T47D (cell line): ENCODE data around the gene TWF1.
"Not testable (repeated sequence)": the region's sequence is repeated elsewhere in the genome, so short reads cannot be mapped to it uniquely, and the experiment has no call there.

ENCODE experiments used
- DNase-seq, 2 experiments: peaks; one replicate each; pipeline versions ENCODE4 v3.0.0 to v3.0.0-alpha.2; 2011 to 2012; ENCODE audit warnings: low read depth in 1 of 2, low spot score in 1 of 2
- JUND ChIP-seq: IDR thresholded peaks from 2 replicates; pipeline ENCODE4 v1.6.1; 2012; ENCODE audit warnings: low read depth
- in situ Hi-C: cut with HindIII; loops from 2 replicates; pipeline ENCODE4 v1.10.0; 2016; ENCODE audit warnings: low sequenced_read_pairs, low pct_unique_long_range_greater_than_20kb

The TWF1 gene

DNA sequence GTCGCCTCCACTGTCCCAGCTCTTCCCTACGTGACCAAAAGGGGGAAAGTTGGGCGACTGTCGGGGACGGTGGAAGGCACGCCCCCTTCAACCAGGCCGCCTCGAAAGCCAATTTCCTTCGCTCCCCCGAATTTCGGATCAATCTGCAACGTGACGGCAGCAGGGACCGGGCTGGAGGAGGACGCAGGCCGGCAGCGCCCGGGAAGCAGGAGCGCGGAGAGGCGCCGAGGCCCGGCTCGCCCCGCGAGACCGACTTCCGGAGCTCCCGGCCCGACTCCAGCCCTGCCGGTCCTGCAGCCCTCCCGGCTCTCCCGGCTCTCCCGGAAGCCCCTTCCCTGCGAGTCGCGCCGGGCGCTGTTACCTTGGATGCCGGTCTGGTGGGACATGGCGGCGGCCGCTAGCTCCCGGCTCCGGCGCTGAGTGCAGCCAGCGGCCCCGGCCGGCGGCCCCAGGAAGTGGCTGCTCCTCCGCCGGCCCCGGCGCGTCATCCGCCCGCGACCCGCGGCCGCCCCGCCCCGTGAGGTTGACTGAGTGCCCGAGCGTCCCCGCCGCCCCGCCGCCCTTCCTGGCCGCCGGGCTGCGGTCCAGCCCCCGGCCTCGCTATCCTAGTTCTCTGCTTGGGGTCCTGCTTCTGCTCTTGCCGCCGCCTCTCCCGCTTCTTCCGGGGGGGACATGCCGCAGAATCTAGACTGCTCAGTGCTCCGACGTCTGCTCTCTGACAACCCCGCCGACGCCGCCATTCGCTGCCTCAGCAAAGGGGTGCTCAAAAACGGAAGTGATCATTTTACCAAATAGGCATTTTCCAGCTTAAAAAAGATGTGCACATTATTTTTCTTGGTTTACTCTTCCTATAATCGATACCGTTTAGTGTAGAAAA, at the start of gene TWF1:
Gene TWF1, minus strand, starts transcription at position 458 of the 877 bp plus-strand sequence. Its CDS starts 72 bp downstream, at position 386.
- in situ Hi-C loops = no loop called here
- peak; percentile 86 to 90 for DNase-seq
- TF ChIP-seq JUND = no peak

DNA sequence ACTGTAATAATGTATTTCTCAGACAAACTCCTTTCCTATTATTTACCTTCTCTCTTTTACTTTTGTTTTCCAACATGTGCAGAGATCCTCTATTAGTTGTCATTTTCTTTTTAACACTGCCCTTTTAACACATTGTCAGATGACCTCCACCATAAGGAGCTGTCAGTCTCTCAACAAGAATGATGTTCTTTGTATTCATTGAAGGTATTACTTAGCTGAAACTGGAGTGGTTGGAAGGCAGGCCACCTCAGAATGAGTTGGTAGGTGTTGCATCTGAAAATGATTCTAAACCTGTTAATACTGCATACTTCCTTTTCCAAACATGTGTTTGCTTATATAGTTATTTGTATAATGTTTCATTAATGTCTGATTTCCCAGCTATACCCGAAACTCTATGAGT, 46.6 kb upstream of the TWF1 start:
- DNase-seq = no peak
- TF ChIP-seq JUND = no peak
- in situ Hi-C loops = no loop called here

DNA sequence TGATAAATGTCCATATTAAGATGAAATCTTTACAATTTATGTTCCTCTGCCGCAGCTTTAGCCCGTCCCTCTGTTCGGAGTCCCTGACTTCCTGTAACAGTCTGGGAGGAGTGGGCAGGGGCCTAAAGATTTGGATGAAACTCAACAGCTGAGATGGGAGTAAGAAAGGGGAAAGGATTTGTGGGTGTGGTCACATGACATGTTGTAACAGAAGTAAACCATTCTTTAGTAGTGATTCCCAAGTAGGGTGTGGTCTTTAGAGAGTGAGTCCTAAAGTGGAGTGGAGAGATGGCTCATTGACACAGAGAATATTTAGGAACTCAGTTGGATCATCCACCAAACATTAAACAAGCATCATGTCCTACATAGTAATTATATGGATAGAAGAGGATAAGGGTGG, 42.7 kb upstream of the TWF1 start:
- no peak for TF ChIP-seq JUND
- in situ Hi-C loops = no loop called here
- no peak for DNase-seq

DNA sequence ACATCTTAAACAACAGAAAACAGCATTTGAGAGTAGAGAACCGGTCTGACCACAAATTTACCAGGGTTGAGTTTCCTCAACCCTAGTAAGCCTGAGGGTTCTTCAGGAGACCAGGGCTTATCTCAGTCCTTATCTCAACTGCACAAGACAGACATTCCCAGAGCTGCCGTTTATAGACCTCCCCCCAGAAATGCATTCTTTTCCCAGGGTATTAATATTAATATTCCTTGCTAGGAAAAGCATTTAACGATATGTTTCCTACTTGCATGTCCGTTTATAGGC, 42.0 kb upstream of the TWF1 start:
- TF ChIP-seq JUND = no peak
- peak in 1 of 2 experiments; percentile 30 for DNase-seq
- in situ Hi-C loops = no loop called here

DNA sequence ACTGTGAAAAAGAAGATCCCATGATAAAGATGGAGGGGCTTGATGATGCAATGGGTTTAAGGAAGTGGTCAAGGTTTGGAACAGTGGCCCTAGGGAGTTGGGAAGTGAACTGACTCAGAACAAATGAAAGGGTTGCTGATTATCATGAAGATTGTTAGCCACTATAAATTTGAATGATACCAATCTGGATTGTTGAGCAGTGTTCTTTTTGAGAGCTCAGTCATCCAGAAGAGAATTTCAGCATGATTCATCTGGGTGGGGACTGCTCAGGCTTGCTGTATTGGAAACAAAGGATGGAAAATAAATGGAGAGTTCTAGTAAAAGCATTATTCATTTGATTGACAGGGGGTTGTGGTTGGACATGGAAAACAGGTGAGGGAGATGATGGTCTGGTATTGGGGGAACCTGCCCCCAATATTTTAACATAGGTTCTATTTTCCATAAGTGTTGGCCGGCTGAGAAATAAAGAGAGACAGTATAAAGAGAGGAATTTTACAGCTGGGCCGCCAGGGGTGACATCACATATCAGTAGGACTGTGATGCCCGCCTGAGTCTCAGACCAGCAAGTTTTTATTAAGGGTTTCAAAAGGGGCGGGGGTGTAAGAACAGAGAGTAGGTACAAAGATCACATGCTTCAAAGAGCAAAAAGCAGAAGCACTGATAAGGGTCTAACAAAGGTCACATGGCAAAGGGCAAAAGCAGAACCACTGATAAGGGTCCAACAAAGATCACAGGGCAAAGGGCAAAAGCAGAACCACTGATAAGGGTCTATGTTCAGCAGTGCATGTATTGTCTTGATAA, 41.5 kb upstream of the TWF1 start:
- DNase-seq, in situ Hi-C loops: not testable (repeated sequence)

DNA sequence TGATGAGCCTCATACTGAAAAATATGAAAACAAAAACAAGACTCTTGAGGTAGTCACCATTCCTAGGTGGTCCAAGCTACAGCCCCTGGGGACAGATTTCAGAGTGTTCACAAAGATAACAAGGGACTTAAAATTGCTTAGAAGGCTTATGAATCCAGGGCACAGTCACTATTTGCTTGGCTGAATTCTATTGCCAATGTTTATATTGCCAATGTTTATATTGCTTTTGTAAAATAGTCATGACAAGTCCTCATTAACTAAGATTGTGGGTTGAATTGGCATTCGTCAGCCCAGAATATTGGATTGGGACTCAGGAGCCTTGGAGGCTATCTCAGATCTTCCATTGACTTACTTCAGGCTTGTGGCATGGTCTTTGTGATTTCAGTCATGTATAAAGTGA, 36.1 kb upstream of the TWF1 start:
- in situ Hi-C loops = no loop called here
- no peak for TF ChIP-seq JUND
- DNase-seq = no peak

DNA sequence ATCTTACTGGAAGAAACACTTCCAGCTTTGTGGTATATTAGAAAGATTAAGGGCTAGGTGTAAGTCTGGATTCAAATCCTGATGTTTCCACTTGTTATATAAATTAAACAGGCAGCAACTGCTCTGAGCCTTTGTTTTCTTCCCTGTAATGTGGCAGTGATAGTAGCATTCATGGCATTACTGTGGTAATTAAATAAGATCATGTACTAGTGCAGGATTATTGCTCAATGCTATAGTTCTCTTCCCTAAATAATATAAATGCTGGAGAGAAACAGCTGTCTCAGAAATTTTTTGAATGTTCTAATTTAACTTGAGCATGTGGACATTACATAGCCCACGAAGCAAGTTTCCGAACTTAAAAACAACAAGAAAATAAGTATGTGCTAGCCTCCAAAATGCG, 35.1 kb upstream of the TWF1 start:
- in situ Hi-C loops = no loop called here
- DNase-seq = no peak
- TF ChIP-seq JUND = no peak

DNA sequence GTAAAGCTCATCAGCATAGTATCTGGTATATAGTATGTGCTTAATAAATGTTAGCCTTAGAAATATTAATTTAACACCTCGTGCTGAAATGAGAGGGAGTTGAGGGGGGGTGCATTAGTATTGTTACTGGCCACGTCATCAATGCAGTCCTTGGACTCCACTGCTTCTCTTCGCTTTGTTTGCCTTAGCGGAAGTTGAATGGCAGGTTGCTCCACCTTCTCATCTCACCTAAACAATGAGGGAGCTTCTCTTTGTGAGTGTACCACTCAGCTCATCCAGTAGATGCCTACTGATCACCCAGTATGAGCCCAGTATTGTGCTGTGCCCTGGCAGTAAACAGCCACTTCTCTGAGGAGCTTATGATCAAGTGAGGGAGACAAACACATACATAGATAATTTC, 34.2 kb upstream of the TWF1 start:
- in situ Hi-C loops = no loop called here
- peak in 1 of 2 experiments; percentile 61 for DNase-seq
- no peak for TF ChIP-seq JUND

DNA sequence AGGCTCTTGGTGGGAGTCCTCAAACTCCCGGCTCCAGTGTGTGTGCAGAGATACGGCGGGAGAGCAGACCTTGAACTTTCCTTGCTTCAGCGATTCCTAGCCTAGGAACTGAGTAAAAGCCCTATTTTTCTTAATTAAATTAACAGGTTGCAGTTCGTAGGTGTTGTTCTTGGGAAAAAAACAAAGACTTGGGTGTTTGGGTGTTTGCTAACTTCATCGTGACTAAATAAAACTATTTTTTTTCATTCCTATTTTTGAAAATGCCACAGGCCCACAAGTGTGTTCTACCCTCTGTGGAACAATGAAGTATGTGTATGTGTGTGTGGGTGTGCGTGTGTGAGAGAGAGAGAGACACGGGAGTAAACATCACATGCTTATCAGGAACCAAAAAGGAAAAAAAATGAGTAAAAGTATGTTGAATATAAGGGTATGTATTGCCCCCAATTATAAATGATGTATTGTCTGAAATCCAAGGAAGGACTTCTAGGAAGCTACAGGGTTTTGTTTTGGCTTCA, 30.4 kb upstream of the TWF1 start:
- in situ Hi-C loops = no loop called here

DNA sequence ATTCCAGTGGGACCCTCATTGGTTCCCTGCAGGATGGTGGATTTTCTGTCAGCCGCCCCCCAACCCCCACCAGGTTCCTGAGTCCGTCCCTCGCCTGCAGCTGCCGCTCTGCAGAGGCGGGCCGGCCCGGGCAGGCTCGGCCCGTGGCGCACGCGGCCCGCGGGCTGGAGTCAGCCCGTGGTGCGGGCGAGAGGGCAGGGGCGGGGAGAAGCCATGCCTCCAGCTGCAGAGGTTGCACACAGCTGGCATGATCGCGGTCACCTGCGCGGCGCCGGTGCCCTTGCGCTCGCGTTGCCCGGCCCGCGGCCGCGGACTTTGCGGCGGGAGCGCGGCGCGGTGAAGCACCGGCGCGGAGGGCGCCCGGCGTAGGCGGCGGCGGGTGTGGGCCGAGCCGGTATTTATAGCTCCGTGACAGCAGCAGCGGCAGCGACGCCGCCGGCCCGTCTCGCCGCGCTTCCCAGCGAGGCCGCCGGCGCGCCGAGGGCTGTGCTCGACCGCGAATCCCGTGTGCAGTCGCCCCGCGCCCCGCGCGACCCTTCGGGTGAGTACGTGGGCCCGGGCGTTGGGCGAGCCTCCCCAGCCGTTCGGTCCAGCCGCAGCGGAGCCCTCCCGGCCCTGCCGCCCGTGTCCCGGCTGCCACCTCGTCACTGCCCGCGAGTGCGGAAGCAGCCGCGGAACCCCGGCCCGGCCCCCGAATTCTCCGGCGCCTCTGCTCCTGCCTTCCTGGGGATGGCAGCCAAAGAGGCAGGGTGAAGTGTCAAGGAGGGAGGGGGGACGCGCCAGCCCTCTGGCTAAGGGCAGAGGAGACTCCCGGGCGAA, 29.7 kb upstream of the TWF1 start, which contains the start of gene TMEM117:
Gene TMEM117, plus strand, starts transcription at position 426 of the 819 bp plus-strand sequence.
- peak; percentile 62 to 64 for DNase-seq
- no peak for TF ChIP-seq JUND
- in situ Hi-C loops = no loop called here

More for the DNA sequence above, 30.4 kb upstream of the TWF1 start:
- TF ChIP-seq JUND = no peak
- peak in 1 of 2 experiments; percentile 35 for DNase-seq

DNA sequence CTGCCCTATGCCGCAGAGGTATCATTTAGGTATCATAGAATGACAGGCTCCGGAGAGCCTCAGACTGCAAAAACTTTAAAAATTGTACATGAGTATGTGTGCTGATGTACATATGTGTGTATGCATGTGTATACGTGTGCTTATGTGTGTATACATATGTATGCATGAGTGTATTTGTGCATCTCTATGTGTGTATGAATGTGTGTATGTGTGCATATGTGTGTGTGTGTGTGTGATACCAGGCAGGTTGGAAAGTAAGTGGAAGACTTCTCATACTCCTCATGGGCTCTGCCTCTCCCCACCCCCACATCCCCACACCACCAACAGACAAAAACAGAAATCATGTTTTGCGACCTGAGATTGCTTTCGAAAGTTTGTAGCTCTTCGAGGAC, 29.1 kb upstream of the TWF1 start:
- DNase-seq = no peak
- TF ChIP-seq JUND = no peak
- in situ Hi-C loops = no loop called here

DNA sequence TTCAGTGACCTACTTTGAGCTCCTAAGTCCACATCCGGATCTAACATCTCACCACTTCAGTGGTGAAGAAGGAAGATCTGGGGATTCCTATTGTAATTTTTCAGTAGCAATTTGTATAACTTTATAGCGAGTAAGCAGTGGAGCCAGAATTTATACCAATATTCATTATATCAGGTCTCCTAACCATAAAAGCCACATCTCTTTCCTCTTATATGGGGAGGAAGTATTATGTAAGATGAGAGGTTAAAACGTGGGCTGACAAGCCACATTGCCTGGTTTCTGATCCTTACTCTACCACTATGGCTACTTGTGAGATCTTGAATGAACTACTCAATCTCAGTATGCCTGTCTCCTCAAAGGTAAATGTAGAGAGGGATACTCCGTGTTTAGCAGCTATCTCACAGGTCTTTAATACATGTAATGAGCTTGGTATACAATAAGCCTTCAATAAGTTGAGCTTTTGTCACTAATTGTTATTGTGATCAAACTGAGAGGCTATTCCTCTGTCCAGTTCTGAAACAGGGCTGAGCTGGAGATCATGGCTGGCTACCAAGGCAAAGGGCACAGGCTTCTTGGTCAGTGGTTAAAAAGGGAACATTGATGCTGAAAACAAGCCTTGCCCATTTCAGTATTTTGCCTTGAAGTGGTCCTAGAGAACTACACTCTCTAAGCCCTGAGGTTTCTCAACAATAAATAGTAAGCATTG, 26.5 kb upstream of the TWF1 start:
- in situ Hi-C loops = no loop called here
- no peak for DNase-seq
- TF ChIP-seq JUND = no peak
